ENCODE measurements around the gene MCCC1.
"Not testable (repeated sequence)": the region's sequence is repeated elsewhere in the genome, so short reads cannot be mapped to it uniquely, and the experiment has no call there.

Gene MCCC1

DNA sequence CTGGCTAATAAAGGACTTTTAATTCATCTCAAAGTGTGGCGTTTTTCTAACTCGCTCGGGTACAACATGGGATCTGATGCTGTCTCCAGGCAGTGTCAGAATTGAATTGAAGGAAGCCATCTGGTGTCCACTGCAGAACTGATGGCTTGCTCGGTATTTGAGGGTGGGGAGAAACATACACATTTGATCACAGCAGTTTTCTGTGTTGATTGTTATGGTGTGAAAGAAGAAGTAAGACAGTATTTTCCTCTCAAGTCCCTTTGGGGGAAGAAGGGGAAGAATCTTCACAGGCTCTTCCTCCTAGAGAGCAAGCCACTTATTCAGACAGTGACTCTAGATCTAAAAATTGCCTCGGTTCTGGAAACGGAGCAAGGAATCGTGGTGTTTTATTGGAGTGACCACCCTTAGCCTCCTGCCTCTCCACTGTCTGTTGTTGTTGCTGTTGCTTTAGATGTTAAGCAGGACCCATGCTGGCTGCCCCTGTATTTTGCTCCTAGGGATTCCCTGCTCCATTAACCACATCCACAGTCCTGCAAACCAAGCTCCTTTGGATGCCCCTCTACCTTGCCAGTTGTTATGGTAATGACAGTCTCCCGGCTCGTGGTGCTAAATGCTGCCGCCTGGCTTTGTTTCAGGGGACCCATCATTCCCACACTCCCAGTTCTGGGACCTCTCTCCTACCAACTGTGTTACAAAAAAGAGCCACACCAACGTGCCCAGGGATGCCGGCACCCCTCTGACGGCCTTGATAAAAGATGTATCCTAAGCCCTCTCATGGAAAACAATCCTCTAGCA is 15.3 kb upstream of the MCCC1 start:
- no peak overlapping the region for H3K27ac Mint-ChIP-seq
- peaks cover 4% of the 10 kb centered on the region for H3K4me1 Mint-ChIP-seq
- H3K4me3 Mint-ChIP-seq: no peak overlapping the region
- no peaks in the 10 kb centered on the region for H3K9me3 Mint-ChIP-seq
- H3K27me3 Mint-ChIP-seq: peaks cover 5% of the 10 kb centered on the region
- peaks cover 2% of the 10 kb centered on the region for H3K36me3 Mint-ChIP-seq

GRCh38 chr3:183109847-183110246 is 10.6 kb upstream of the MCCC1 start:
- not testable (repeated sequence) for H3K27ac Mint-ChIP-seq, H3K9me3 Mint-ChIP-seq, H3K27me3 Mint-ChIP-seq, H3K4me3 Mint-ChIP-seq, H3K36me3 Mint-ChIP-seq, H3K4me1 Mint-ChIP-seq

GRCh38 chr3:183108470-183108869 is 9.2 kb upstream of the MCCC1 start:
- H3K4me3 Mint-ChIP-seq: no peak overlapping the region
- no peaks in the 10 kb centered on the region for H3K27me3 Mint-ChIP-seq
- peak overlapping the region; percentile 35 for H3K27ac Mint-ChIP-seq
- H3K36me3 Mint-ChIP-seq: peaks cover 2% of the 10 kb centered on the region
- H3K9me3 Mint-ChIP-seq: no peaks in the 10 kb centered on the region
- no peaks in the 10 kb centered on the region for H3K4me1 Mint-ChIP-seq

- Mint-ChIP-seq H3K9me3 (no peaks in the 10 kb centered on the region), H3K27ac (no peak overlapping the region), H3K36me3 (peaks cover 2% of the 10 kb centered on the region), H3K4me3 (no peak overlapping the region), H3K4me1 (no peaks in the 10 kb centered on the region), H3K27me3 (no peaks in the 10 kb centered on the region)
These were observed 8.7 kb upstream of the MCCC1 start for GRCh38 chr3:183108001-183108449.

- H3K4me3 Mint-ChIP-seq, H3K4me1 Mint-ChIP-seq, H3K27ac Mint-ChIP-seq, H3K27me3 Mint-ChIP-seq, H3K36me3 Mint-ChIP-seq, H3K9me3 Mint-ChIP-seq: not testable (repeated sequence)
These were observed 8.1 kb upstream of the MCCC1 start for GRCh38 chr3:183107372-183107771.

GRCh38 chr3:183106635-183107034 is 7.3 kb upstream of the MCCC1 start:
- no peak overlapping the region for H3K4me3 Mint-ChIP-seq
- H3K27me3 Mint-ChIP-seq: no peaks in the 10 kb centered on the region
- peaks cover 2% of the 10 kb centered on the region for H3K36me3 Mint-ChIP-seq
- H3K27ac Mint-ChIP-seq: no peak overlapping the region
- H3K4me1 Mint-ChIP-seq: no peaks in the 10 kb centered on the region
- no peaks in the 10 kb centered on the region for H3K9me3 Mint-ChIP-seq

- H3K27me3 Mint-ChIP-seq, H3K9me3 Mint-ChIP-seq, H3K36me3 Mint-ChIP-seq, H3K4me3 Mint-ChIP-seq, H3K27ac Mint-ChIP-seq: not testable (repeated sequence)
- peaks cover 13% of the 10 kb centered on the region for H3K4me1 Mint-ChIP-seq
These were observed 4.7 kb upstream of the MCCC1 start for GRCh38 chr3:183103950-183104349.

DNA sequence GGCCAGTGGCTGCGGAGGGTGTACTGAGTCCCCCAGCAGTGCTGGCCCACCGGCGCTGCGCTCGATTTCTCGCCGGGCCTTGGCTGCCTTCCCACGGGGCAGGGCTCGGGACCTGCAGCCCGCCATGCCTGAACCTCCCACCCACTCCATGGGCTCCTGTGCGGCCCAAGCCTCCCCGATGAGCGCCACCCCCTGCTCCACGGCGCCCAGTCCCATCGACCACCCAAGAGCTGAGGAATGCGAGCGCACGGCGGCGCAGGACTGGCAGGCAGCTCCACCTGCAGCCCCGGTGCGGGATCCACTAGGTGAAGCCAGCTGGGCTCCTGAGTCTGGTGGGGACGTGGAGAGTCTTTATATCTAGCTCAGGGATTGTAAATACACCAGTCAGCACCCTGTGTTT is 1.7 kb upstream of the MCCC1 start:
- H3K4me3 Mint-ChIP-seq, H3K27me3 Mint-ChIP-seq, H3K36me3 Mint-ChIP-seq, H3K27ac Mint-ChIP-seq, H3K9me3 Mint-ChIP-seq: not testable (repeated sequence)
- peaks cover 34% of the 10 kb centered on the region for H3K4me1 Mint-ChIP-seq

GRCh38 chr3:183100376-183100775 is 1.1 kb upstream of the MCCC1 start:
- H3K36me3 Mint-ChIP-seq: peaks cover 2% of the 10 kb centered on the region
- no peaks in the 10 kb centered on the region for H3K27me3 Mint-ChIP-seq
- H3K4me3 Mint-ChIP-seq: no peak overlapping the region
- H3K27ac Mint-ChIP-seq: peak overlapping the region; percentile 65
- peaks cover 39% of the 10 kb centered on the region for H3K4me1 Mint-ChIP-seq
- no peaks in the 10 kb centered on the region for H3K9me3 Mint-ChIP-seq

GRCh38 chr3:183099838-183100204 is 525 bp upstream of the MCCC1 start:
- Mint-ChIP-seq H3K36me3 (peaks cover 2% of the 10 kb centered on the region), H3K4me1 (peaks cover 42% of the 10 kb centered on the region), H3K4me3 (peak overlapping the region; percentile 96), H3K9me3 (no peaks in the 10 kb centered on the region), H3K27ac (peak overlapping the region; percentile 98), H3K27me3 (no peaks in the 10 kb centered on the region)

DNA sequence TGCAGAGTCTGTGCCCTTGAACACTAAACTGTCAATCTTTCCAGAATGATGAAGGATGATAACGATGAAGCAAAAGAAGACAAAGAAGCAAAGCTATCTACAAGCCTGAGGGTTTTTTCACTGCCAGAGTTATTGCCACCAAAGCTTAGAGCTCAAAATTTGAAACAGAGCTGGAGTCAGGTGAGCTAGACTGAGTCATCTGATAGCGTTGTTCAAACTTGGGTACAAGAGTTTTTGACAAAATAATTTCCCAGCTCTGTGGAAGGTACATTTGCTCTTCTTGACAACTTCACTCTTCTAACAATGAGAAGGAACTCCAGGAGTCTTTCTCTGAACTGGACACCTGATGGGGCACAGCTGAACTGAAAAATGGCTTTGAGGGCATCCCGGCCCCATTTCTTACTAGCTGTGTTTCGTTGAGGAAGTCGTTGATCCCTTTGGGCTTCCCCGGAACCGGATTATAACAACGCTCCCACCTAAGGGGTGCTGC is 715 bp downstream of the MCCC1 start:
- Mint-ChIP-seq H3K4me3 (peak overlapping the region; percentile 96), H3K4me1 (peaks cover 50% of the 10 kb centered on the region), H3K27me3 (no peaks in the 10 kb centered on the region), H3K27ac (peak overlapping the region; percentile 98), H3K9me3 (no peaks in the 10 kb centered on the region), H3K36me3 (peaks cover 2% of the 10 kb centered on the region)

DNA sequence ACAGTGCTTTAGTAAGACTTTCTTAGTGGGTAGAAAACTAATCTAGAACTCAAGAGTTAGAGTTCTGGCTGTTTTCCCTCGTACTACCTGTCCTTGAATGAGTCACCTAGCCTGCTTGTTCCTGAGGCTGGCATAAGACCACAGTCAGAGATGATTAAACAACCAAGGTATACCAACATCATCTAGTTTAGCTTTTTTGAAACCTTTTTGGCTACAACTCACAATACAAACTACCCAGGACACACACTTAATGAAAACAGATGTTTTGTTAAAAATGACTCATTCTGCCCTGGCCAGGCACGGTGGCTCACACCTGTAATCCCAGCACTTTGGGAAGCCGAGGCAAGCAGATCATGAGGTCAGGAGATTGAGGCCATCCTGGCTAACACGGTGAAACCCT is 4.6 kb downstream of the MCCC1 start:
- peaks cover 12% of the 10 kb centered on the region for H3K36me3 Mint-ChIP-seq

GRCh38 chr3:183092256-183092655 is 7.0 kb downstream of the MCCC1 start:
- Mint-ChIP-seq H3K36me3 (peaks cover 22% of the 10 kb centered on the region), H3K9me3 (no peaks in the 10 kb centered on the region), H3K4me1 (peaks cover 28% of the 10 kb centered on the region), H3K27me3 (no peaks in the 10 kb centered on the region), H3K27ac (no peak overlapping the region), H3K4me3 (no peak overlapping the region)

More for the DNA sequence above, 4.6 kb downstream of the MCCC1 start:
- H3K4me1 Mint-ChIP-seq: peaks cover 45% of the 10 kb centered on the region
- H3K9me3 Mint-ChIP-seq: no peaks in the 10 kb centered on the region
- no peak overlapping the region for H3K27ac Mint-ChIP-seq
- no peak overlapping the region for H3K4me3 Mint-ChIP-seq
- no peaks in the 10 kb centered on the region for H3K27me3 Mint-ChIP-seq

- H3K27ac Mint-ChIP-seq: no peak overlapping the region
- no peaks in the 10 kb centered on the region for H3K27me3 Mint-ChIP-seq
- no peak overlapping the region for H3K4me3 Mint-ChIP-seq
- H3K9me3 Mint-ChIP-seq: no peaks in the 10 kb centered on the region
- H3K36me3 Mint-ChIP-seq: peaks cover 32% of the 10 kb centered on the region
- H3K4me1 Mint-ChIP-seq: no peaks in the 10 kb centered on the region
These were observed 12.1 kb downstream of the MCCC1 start for GRCh38 chr3:183087184-183087583.

- Mint-ChIP-seq H3K4me1 (no peaks in the 10 kb centered on the region), H3K36me3 (peaks cover 37% of the 10 kb centered on the region), H3K27me3 (no peaks in the 10 kb centered on the region), H3K9me3 (no peaks in the 10 kb centered on the region), H3K4me3 (no peak overlapping the region), H3K27ac (no peak overlapping the region)
These were observed 13.5 kb downstream of the MCCC1 start for GRCh38 chr3:183085634-183086390.

- H3K36me3 Mint-ChIP-seq: peaks cover 45% of the 10 kb centered on the region
- no peaks in the 10 kb centered on the region for H3K4me1 Mint-ChIP-seq
- no peaks in the 10 kb centered on the region for H3K27me3 Mint-ChIP-seq
- no peak overlapping the region for H3K4me3 Mint-ChIP-seq
- peak overlapping the region; percentile 30 for H3K27ac Mint-ChIP-seq
- H3K9me3 Mint-ChIP-seq: no peaks in the 10 kb centered on the region
These were observed 16.9 kb downstream of the MCCC1 start for GRCh38 chr3:183082355-183082915.

Data from activated naive CD4-positive, alpha-beta T cell treated with anti-CD3 and anti-CD28 coated beads, Interleukin-2, amount 50 U/mL, for 24 hours (primary cell).